GM12872 (cell line): Measurements from ENCODE around the gene SLC35B2.

ENCODE experiments used
- CTCF ChIP-seq: IDR thresholded peaks from 3 replicates; pipeline ENCODE4 v1.5.1; 2011; ENCODE audit warnings: low read depth, mild to moderate bottlenecking, low read length, moderate library complexity; ENCODE audit not compliant: insufficient read depth

Gene SLC35B2

GRCh38 chr6:44217332-44218143, 39.8 kb downstream of the SLC35B2 start:
- TF ChIP-seq CTCF = no peak

- TF ChIP-seq CTCF = no peak
Measured at GRCh38 chr6:44216677-44217331, 40.5 kb downstream of the SLC35B2 start, which contains the start of gene MYMX. TSS of gene MYMX (plus strand) at chr6:44216926. CDS start at chr6:44217472, 546 bp downstream.

- no peak for TF ChIP-seq CTCF
Measured at GRCh38 chr6:44214307-44214706, 43.0 kb downstream of the SLC35B2 start.

- TF ChIP-seq CTCF = no peak
Measured at GRCh38 chr6:44211284-44211683, 46.0 kb downstream of the SLC35B2 start.

- TF ChIP-seq CTCF = no peak
Measured at GRCh38 chr6:44207966-44208365, 49.4 kb downstream of the SLC35B2 start.
